SU-DHL-6 (cell line): ENCODE data around the gene FAM162A.
A peak's percentile ranks its signal among the peaks of the same experiment; 100 is the strongest.

Experiments
- H2AFZ ChIP-seq: fragments of 200-600 bp; sonication (generic); 2 replicates; pipeline ENCODE4 v1.6.1; 2014; ENCODE audit warnings: low read depth, mild to moderate bottlenecking, moderate library complexity, mixed read lengths, antibody characterized with exemption, low read length; ENCODE audit not compliant: severe bottlenecking
- H3F3A ChIP-seq: fragments of 200-600 bp; shearing (Covaris generic); 2 replicates; pipeline ENCODE4 v1.6.0; 2016; ENCODE audit warnings: antibody characterized with exemption, mild to moderate bottlenecking; ENCODE audit not compliant: insufficient read depth
- H3K27ac ChIP-seq: fragments of 200-600 bp; sonication (generic); 2 replicates; pipeline ENCODE4 v1.5.1; 2016; ENCODE audit warnings: low read depth, mild to moderate bottlenecking, low read length, moderate library complexity, mixed read lengths
- H3K27me3 ChIP-seq: fragments of 200-600 bp; sonication (generic), shearing (Covaris generic); 2 replicates; pipeline ENCODE4 v1.6.0; 2014; ENCODE audit warnings: mild to moderate bottlenecking, low read length
- H3K36me3 ChIP-seq: fragments of 200-600 bp; sonication (generic); 2 replicates; pipeline ENCODE4 v1.6.1; 2014; ENCODE audit warnings: mild to moderate bottlenecking, low read length, mixed read lengths
- H3K4me2 ChIP-seq: fragments of 300-600, 200-600 bp; shearing (Covaris generic), sonication (generic); 2 replicates; pipeline ENCODE4 v1.6.0; 2014; ENCODE audit warnings: low read length, low read depth, mild to moderate bottlenecking; ENCODE audit not compliant: poor library complexity, severe bottlenecking
- H3K4me3 ChIP-seq: fragments of 200-600 bp; sonication (generic); 2 replicates; pipeline ENCODE4 v1.5.1; 2014; ENCODE audit warnings: antibody characterized with exemption, low read length, mild to moderate bottlenecking, mixed read lengths; ENCODE audit not compliant: insufficient read depth, poor library complexity, severe bottlenecking
- H3K79me2 ChIP-seq: fragments of 200-600 bp; sonication (generic); 2 replicates; pipeline ENCODE4 v1.6.1; 2014; ENCODE audit warnings: mild to moderate bottlenecking, low read length, moderate library complexity; ENCODE audit not compliant: insufficient read depth
- H3K9ac ChIP-seq: fragments of 200-600 bp; sonication (generic); 2 replicates; pipeline ENCODE4 v1.7.0; 2014; ENCODE audit warnings: mild to moderate bottlenecking, low read length
- H3K9me2 ChIP-seq: fragments of 200-600 bp; sonication (generic); replicated peaks from 2 replicates; pipeline ENCODE4 v1.6.1; 2014; ENCODE audit warnings: low read length; ENCODE audit not compliant: insufficient read depth
- H3K9me3 ChIP-seq: fragments of 200-600 bp; sonication (generic); 2 replicates; pipeline ENCODE4 v1.6.1; 2014; ENCODE audit warnings: low read length, mixed read lengths; ENCODE audit not compliant: insufficient read depth
- H4K20me1 ChIP-seq: fragments of 200-600 bp; sonication (generic); 2 replicates; pipeline ENCODE4 v1.6.1; 2014; ENCODE audit warnings: low read depth, mild to moderate bottlenecking, antibody characterized with exemption, low read length, moderate library complexity, mixed read lengths
- EZH2phosphoT487 ChIP-seq: fragments of 200-600 bp; sonication (generic), shearing (Covaris generic); conservative IDR thresholded peaks from 2 replicates; pipeline ENCODE4 v1.6.1; 2018; ENCODE audit warnings: mild to moderate bottlenecking, antibody characterized with exemption, low read length, moderate library complexity, mixed read lengths
- TF ChIP-seq, protein P1 (sequence below): fragments of 200-600 bp; sonication (generic); IDR thresholded peaks from one replicate; pipeline ENCODE4 v1.5.1; 2017; ENCODE audit warnings: antibody characterized with exemption, mild to moderate bottlenecking, low read length, moderate library complexity; ENCODE audit not compliant: insufficient read depth, poor library complexity, severe bottlenecking

FAM162A gene, protein sequence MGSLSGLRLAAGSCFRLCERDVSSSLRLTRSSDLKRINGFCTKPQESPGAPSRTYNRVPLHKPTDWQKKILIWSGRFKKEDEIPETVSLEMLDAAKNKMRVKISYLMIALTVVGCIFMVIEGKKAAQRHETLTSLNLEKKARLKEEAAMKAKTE

DNA sequence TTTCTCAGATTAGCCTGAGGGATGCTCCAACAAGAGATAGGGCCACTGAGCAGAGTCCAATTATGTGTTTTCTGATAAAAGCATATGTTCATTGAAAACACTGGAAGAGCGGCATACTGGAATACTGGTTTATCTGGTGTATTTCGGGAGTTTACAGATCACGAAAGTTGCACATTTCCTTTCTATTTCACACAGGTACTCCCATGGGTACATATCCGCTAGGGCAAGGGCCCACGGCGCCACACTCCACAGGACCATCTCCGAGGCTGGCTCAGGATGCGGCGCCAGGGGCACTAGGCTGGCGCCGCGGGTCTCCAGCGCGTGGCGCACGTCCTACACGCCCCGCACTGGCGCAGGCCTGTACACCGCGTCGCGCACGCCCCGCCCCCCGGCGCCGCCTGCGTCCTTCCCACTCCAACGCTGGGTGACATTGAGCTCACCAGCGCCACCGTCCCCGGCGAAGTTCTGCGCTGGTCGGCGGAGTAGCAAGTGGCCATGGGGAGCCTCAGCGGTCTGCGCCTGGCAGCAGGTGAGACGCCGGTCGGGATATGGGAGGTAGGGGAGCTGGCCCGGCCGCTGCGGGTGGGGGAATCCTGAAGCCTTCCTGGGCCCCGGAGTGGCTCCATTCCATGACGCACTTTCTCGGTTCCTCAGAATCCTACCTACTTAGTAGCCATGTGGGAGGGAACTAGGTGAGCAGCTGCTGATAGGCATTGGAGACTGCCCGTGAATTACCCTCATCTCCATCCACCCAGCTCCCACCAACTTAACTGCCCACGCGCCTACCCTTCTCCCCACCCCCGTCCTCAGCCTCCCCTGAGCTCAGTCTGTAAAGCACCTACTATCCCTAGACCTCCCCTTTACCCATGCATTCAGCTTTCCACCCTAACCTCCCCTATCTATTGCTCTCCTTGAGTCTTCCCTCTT lies at the start of gene FAM162A:
Gene FAM162A (plus strand): TSS at position 412 of the 927 bp plus-strand sequence. CDS start 84 bp downstream, at position 496.
- peaks cover 9% of the 10 kb centered on the region for H3K36me3 ChIP-seq
- H3K9me2 ChIP-seq: no peaks in the 10 kb centered on the region
- H3K4me3 ChIP-seq: peak within 1 kb of the TSS; percentile 86
- H2AFZ ChIP-seq: peak within 1 kb of the TSS; percentile 78
- H3K4me2 ChIP-seq: peak within 1 kb of the TSS; percentile 96
- peak within 1 kb of the TSS; percentile 63 for H3K27ac ChIP-seq
- TF ChIP-seq, protein P1, sequence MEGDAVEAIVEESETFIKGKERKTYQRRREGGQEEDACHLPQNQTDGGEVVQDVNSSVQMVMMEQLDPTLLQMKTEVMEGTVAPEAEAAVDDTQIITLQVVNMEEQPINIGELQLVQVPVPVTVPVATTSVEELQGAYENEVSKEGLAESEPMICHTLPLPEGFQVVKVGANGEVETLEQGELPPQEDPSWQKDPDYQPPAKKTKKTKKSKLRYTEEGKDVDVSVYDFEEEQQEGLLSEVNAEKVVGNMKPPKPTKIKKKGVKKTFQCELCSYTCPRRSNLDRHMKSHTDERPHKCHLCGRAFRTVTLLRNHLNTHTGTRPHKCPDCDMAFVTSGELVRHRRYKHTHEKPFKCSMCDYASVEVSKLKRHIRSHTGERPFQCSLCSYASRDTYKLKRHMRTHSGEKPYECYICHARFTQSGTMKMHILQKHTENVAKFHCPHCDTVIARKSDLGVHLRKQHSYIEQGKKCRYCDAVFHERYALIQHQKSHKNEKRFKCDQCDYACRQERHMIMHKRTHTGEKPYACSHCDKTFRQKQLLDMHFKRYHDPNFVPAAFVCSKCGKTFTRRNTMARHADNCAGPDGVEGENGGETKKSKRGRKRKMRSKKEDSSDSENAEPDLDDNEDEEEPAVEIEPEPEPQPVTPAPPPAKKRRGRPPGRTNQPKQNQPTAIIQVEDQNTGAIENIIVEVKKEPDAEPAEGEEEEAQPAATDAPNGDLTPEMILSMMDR: peak; percentile 75
- no peak for TF ChIP-seq EZH2phosphoT487
- no peaks in the 10 kb centered on the region for H3K9me3 ChIP-seq
- no peaks in the 10 kb centered on the region for H4K20me1 ChIP-seq
- H3K27me3 ChIP-seq: no peaks in the 10 kb centered on the region
- H3F3A ChIP-seq: no peaks in the 10 kb centered on the region; the same call in 1 of the 2 replicates
- peaks cover 79% of the 10 kb centered on the region for H3K79me2 ChIP-seq
- H3K9ac ChIP-seq: peak within 1 kb of the TSS; percentile 76

DNA sequence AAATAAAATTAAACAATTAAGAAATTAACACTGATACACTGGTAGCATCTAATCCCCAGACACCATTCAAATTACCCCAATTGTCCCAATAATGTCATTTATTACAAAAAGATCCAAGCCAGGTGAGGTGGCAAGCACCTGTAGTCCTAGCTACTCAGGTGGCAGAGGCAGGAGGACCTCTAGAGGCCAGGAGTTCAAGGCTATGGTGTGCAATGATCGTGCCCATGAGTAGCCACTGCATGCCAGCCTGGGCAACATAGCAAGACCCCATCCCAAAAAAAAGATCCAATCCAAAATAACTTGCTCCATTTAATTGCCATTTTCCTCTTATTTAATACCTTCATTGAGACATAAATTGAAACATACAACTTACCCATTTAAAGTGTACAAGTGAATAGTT lies 41.2 kb upstream of the FAM162A start:
- Histone ChIP-seq H3K27me3 (no peaks in the 10 kb centered on the region), H3K4me3 (no peak overlapping the region), H4K20me1 (no peaks in the 10 kb centered on the region), H3K4me2 (no peak overlapping the region), H3K36me3 (no peaks in the 10 kb centered on the region), H2AFZ (no peak overlapping the region), H3K27ac (no peak overlapping the region), H3K9me3 (no peaks in the 10 kb centered on the region), H3K9ac (no peak overlapping the region), H3F3A (no peaks in the 10 kb centered on the region), H3K79me2 (no peaks in the 10 kb centered on the region), H3K9me2 (no peaks in the 10 kb centered on the region)
- TF ChIP-seq, protein P1: no peak

DNA sequence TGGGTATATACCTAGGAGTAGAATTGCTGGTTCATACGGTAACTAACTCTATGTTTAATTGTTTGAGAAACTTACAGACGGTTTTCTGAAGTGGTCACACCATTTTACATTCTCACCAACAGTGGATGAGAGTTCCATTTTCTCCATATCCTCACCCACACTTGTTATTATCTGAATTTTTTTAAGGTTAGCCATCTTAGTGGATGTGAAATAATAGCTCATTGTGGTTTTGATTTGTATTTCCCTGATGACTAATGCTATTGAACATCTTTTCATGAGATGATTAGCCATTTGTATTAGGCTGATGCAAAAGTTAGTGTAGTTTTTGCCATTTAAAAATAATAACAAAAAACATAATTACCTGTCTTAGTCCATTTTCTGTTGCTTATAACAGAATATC lies 40.3 kb upstream of the FAM162A start:
- H3K36me3 ChIP-seq: no peaks in the 10 kb centered on the region

More for the DNA sequence above, 40.3 kb upstream of the FAM162A start:
- TF ChIP-seq, protein P1: no peak
- no peaks in the 10 kb centered on the region for H3F3A ChIP-seq
- H3K27ac ChIP-seq: no peak overlapping the region
- H3K9me2 ChIP-seq: no peaks in the 10 kb centered on the region
- H3K4me2 ChIP-seq: no peak overlapping the region
- H3K79me2 ChIP-seq: no peaks in the 10 kb centered on the region
- H4K20me1 ChIP-seq: no peaks in the 10 kb centered on the region
- H3K27me3 ChIP-seq: no peaks in the 10 kb centered on the region
- no peak overlapping the region for H3K9ac ChIP-seq
- H3K4me3 ChIP-seq: no peak overlapping the region
- no peak overlapping the region for H2AFZ ChIP-seq
- H3K9me3 ChIP-seq: no peaks in the 10 kb centered on the region
